ENCODE data around the gene SND1. TPM values are rescaled to one million over a fixed set of nuclear protein-coding genes. Genes with fewer than 3 reads are reported as not detected.

The SND1 gene
- total and polyA plus RNA-seq, 2 of the 4 experiments (the other 2 are of a cell fraction) = 154 to 294 TPM

- Histone ChIP-seq H2AFZ (replicated peaks; ENCODE audit: low read length, poor library complexity) (no peak overlapping the region), H3K4ac (ENCODE audit: low read depth, low read length) (no peak overlapping the region), H4K8ac (ENCODE audit: low read depth in 2 of 2, low read length in 2 of 2) (no peak overlapping the region), H4K91ac (ENCODE audit: insufficient read depth, low read depth, low read length) (no peak overlapping the region), H3K27ac (ENCODE audit: insufficient read depth, low read length) (no peak overlapping the region), H2BK5ac (ENCODE audit: low read depth, low read length, poor library complexity, severe bottlenecking) (no peak overlapping the region), H4K5ac (ENCODE audit: low read depth, low read length) (no peak overlapping the region), H3K9me3 (ENCODE audit: control insufficient read depth, insufficient read depth, low read length) (no peaks in the 10 kb centered on the region), H3K56ac (ENCODE audit: extremely low read depth, insufficient read depth, low read length) (no peak overlapping the region), H3K18ac (ENCODE audit: low read depth, low read length) (no peak overlapping the region), H3K9ac (ENCODE audit: low read depth, low read length) (no peak overlapping the region), H2AK5ac (ENCODE audit: low read depth, low read length) (no peak overlapping the region), H3K14ac (replicated peaks; ENCODE audit: low read depth, low read length) (no peak overlapping the region), H3K36me3 (ENCODE audit: control insufficient read depth, insufficient read depth, low read length) (peaks cover 3% of the 10 kb centered on the region; the same call in 1 of the 2 replicates), H3K23ac (ENCODE audit: low read depth, low read length) (no peak overlapping the region), H2BK120ac (ENCODE audit: low read depth, low read length) (no peak overlapping the region), H3K4me3 (ENCODE audit: insufficient read depth, low read depth, low read length) (no peak overlapping the region), H3K79me1 (ENCODE audit: low read depth in 1 of 2, low read length in 2 of 2) (peaks cover 15 to 60% of the 10 kb centered on the region in 2 experiments), H3K9me1 (ENCODE audit: insufficient read depth, low read length) (peaks cover 6% of the 10 kb centered on the region; the same call in 1 of the 2 replicates), H2AK9ac (replicated peaks; ENCODE audit: low read depth, low read length, poor library complexity) (no peak overlapping the region), H4K20me1 (ENCODE audit: insufficient read depth, low read length) (peaks cover 15% of the 10 kb centered on the region), H3K27me3 (ENCODE audit: control insufficient read depth, insufficient read depth, low read length) (no peaks in the 10 kb centered on the region), H2BK15ac (ENCODE audit: low read depth, low read length) (no peak overlapping the region), H2BK20ac (ENCODE audit: low read depth, low read length) (no peak overlapping the region), H3K4me2 (ENCODE audit: low read depth, low read length) (no peak overlapping the region), H3K4me1 (ENCODE audit: control insufficient read depth, insufficient read depth, low read length) (no peaks in the 10 kb centered on the region)
- intact Hi-C loops (cut with micrococcal nuclease) (no loop called here), dilution Hi-C loops (cut with HindIII; ENCODE audit: low sequenced_read_pairs, unreplicated experiment) (no loop called here), in situ Hi-C loops (cut with MboI; ENCODE audit: low sequenced_read_pairs) (no loop called here)
- ChIA-PET CTCF (no interaction called here), POLR2A (ENCODE audit: unreplicated experiment) (no interaction called here)
- ATAC-seq (ENCODE audit: low read depth) (no peak), DNase-seq (no peak)
- TF ChIP-seq CEBPB (IDR thresholded peaks at IDR 0.05; ENCODE audit: low read depth, low read length) (no peak), NFE2L2 (IDR thresholded peaks at IDR 0.05; ENCODE audit: low read depth, low read length) (no peak), CHD1 (IDR thresholded peaks at IDR 0.05; ENCODE audit: low read depth, low read length) (no peak), MXI1 (IDR thresholded peaks at IDR 0.05; ENCODE audit: borderline replicate concordance, low read depth, low read length) (no peak), POLR2A (IDR thresholded peaks at IDR 0.05; ENCODE audit: low read depth, low read length) (no peak), BHLHE40 (IDR thresholded peaks at IDR 0.05; ENCODE audit: low read depth, low read length) (no peak), FOS (IDR thresholded peaks at IDR 0.05; ENCODE audit: low read depth, low read length) (no peak), RCOR1 (IDR thresholded peaks at IDR 0.05; ENCODE audit: insufficient replicate concordance, low read length) (no peak), ELK1 (IDR thresholded peaks at IDR 0.05; ENCODE audit: borderline replicate concordance, low read depth, low read length) (no peak), USF2 (IDR thresholded peaks at IDR 0.05; ENCODE audit: low read depth, low read length) (no peak), CTCF (conservative IDR thresholded peaks at IDR 0.05; ENCODE audit: low read depth, low read length) (no peak), SMC3 (IDR thresholded peaks at IDR 0.05; ENCODE audit: low read depth, low read length) (no peak), MAFK (IDR thresholded peaks at IDR 0.05; ENCODE audit: low read depth, low read length) (no peak), MAZ (IDR thresholded peaks at IDR 0.05; ENCODE audit: borderline replicate concordance, low read depth, low read length) (no peak), RAD21 (IDR thresholded peaks at IDR 0.05; ENCODE audit: low read length) (no peak), RFX5 (IDR thresholded peaks at IDR 0.05; ENCODE audit: low read depth, low read length) (no peak)
- no CpG with 5 or more reads among the region's 4 CpGs for WGBS, 2 experiments (ENCODE audit: extremely low coverage in 2 of 2, insufficient read length in 1 of 2)
- BruUV-seq (replicated peaks) = no TSS peak
Observed at GRCh38 chr7:127857464-127857841, 205.5 kb downstream of the SND1 start.
